ENCODE data around the gene HOXD4.

Gene HOXD4
- 0 reads per million in 2 donors for total RNA-seq

DNA sequence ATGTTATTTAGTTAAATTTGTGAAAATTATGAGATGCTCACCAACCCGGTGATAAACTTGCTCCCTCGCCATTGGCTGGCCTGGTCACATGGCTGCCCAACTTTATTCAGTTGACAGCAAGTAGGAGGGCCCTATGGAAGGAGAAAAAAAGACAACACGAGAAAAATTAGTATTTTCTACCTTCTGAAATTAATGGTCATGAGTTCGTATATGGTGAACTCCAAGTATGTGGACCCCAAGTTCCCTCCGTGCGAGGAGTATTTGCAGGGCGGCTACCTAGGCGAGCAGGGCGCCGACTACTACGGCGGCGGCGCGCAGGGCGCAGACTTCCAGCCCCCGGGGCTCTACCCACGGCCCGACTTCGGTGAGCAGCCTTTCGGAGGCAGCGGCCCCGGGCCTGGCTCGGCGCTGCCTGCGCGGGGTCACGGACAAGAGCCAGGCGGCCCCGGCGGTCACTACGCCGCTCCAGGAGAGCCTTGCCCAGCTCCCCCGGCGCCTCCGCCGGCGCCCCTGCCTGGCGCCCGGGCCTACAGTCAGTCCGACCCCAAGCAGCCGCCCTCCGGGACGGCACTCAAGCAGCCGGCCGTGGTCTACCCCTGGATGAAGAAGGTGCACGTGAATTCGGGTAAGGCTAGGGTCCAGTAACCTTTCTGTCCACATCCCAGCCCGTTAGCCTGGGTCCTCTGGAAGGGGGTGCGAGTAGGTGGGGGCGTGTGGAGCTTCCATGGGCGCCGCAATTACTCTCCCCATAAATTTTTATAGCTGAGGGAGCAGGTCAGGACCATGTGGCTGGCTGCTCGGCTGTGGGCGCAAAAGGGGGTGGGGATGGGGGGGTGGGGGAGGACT, at the start of gene HOXD4:
HOXD4 (plus strand) TSS at position 109 of the 846 bp plus-strand sequence; CDS start at position 193, 84 bp downstream.
- DNase-seq, result no peak

DNA sequence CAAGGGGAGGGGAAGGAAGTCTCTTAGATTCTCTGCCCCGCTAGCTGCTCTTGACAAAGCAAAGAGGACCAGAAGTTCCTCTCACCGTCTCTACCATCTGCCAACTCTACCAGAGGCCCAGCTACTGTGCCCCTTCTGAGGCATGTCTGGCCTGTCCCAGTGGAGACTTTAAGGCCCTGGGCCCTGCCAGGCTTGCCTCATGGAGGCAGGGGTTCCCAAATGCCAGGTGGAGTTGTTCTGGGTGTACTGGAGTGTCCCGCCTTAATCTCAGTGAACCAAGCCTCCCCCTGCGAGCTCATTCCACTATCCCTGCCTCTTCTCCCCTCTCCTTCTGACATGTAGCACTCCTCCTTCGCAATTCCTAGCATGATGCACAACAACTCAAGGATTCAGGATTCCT, 49.5 kb upstream of the HOXD4 start:
- no peak for DNase-seq

DNA sequence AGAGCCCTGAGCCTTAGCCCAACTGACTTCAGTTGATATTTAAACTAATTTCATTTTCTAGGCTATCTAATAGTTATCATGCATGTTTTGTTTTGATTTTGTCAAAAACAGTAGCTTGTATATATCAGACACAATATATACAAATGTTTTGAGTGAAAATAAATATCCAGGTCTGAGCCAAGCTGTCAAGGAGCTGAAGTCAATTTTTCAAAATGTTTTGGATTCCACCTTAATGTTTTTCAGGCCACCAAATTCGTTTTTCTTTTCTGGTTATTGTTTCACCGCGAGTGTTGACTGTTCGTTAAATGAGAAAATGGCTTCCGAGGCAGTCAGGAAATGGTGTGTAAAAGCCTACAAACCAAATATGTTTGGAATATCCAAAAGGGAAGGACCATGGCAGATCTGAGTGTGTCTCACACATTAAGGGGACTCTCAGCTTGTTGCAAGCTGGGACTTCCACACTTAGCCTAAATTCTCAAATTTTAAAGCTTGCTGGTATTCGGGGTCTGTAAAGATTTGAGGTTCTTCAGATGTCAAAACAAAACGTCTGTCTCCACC, 49.0 kb upstream of the HOXD4 start:
- no peak for DNase-seq

DNA sequence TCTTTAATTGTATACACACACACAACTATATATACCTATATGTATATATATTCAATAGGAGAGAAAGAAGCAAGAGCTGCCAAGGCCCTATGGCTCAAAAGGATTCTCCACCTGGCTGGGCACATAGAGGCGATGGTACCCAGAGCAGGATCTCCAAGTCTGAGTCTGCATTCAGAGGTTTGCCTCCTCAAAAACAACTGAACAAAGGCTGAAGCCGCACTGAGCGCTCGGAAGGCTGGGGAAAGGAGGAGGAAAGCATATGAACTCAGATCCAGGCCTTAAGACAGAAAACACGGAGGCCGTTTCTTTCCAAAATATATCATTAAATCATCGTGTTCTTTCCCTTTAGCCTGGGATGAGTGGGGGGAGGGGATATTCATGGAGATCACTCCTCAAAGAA, 48.2 kb upstream of the HOXD4 start:
- no peak for DNase-seq

DNA sequence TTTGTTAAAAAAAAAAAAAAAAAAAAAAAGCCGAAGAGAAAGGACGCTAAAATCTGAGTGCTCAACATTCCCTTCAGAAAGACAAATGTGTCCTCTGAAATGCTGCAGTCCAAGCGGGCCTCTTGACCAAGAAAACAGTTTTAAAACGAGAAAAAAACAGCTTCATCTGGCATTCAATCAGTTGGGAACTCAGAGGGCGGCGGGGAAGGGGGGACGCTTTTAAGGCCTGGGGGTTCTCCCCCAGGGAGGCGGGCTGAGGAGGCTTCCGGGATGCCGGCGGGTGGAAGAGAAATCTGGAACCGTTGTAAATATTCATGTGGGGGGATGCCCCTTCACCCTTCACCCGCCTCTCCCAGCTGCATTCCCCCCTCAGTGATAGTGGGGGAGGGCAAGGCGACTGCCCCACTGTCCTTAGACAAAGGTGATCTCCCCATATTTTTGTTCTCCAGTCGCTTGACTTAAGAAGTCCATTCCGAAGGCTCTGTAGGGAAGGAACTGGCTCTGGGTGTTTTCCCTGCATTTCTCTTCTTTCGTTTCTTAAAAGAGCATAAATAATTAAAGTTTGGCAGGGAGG, 47.5 kb upstream of the HOXD4 start:
- DNase-seq, result no peak

DNA sequence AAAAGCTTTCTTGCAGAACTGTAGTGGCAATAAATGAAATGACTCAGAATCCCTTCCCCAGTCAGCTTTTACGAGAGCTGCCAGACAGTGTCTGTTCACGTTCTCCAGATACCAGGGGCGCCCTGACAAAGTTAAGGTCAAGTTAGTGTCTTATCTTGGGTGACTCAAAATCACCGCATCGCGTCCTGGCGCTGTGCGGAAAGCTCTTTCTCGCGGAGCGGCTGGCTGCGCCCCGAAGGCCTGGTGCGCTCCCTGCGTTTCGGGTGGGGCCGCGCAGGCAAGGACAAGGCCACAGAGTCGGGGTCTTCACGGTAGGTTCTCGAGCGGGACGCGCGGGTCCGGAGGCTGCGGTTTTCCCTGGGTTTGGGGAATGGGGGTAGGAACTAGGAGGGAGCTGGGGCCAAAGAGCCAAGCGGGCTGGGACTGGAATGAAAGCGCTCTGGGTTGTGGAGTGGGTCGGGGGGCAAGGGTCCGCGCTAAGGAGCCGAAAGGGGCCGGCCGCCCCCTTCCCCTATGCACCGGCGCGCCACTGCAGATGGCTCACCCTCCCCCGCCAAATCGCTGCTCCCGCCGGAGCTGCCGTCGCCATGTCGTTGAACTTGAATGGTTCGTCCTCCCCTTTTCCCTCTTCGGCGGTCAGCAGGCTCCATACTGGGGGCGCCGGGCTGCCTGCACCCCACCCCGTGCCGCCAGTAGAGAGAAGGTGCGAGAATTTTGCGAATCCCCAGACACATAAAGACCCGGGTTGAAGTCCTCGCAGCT, 46.9 kb upstream of the HOXD4 start:
- no peak for DNase-seq

DNA sequence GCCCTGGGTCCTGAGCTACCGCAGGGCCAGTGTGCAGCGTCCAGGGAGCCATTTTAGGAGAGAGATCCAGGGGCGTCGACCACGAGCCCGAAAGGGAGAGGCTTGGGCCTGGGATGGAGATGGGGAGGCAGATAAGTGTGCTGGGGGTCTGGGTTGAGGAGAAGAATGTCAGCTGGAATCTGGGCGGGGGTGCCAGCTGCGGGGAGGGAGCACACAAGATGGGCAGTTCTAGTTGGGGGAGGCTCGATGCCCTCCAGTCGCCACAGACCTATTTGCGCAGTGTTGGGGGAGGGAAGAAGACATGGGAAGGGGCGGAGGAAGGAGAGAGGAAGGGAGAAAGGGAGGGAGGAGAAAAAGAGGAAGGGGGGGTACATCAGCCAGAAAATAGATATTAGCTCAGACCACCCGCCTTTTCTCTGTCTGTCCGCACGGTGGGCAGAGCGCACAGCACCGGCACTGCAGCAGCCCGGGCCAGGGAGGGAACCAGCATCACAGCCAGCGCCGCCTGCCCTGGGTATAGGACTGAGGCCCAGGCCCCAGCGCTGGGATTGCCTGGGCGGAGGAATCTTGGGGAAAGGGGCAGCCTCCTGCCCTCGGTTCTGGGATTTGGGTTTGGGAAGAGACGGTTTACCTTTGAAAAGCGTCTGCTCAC, 46.1 kb upstream of the HOXD4 start:
- DNase-seq, result no peak

DNA sequence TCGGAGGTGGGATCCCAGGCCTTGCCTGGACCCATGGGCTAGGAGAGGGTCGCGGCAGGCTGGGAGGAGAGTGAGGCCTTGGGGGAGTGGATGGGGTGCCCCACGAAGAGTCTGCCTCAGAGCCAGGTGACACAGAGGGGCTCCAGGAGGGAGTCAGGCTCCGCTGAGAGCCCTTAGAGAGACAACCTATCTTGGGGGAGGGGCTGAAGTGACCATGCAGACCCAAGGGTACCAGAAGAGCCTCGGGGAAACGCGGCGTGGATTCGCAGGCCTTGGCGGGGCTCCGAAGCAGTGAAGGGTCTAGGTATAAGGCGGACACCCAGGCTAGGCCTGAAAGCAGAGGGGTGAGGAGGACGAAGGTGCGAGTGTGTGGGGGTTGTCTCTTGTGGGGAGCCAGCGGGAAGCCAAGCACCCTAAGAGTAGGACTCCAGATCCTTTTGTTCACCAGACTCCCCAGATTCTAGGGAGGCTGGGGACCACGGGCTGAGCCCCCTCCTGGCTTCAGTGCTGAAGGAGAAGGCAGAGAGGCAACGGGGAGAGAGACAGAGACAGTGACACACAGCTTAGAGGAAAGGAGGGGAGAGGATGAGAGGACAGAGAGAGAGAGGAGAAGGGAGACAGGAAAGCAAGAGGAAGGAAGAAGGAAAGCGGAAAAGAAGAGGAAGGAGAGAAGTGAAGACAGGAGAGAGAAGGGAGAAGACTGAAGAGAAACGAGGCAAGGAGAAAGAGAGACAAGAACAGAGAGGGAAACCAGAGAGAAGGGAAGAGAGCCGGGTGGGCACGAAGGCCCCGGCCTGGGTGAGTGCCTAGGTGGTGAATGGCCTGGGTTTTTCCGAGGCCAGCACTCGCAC, 45.4 kb upstream of the HOXD4 start:
- no peak for DNase-seq

DNA sequence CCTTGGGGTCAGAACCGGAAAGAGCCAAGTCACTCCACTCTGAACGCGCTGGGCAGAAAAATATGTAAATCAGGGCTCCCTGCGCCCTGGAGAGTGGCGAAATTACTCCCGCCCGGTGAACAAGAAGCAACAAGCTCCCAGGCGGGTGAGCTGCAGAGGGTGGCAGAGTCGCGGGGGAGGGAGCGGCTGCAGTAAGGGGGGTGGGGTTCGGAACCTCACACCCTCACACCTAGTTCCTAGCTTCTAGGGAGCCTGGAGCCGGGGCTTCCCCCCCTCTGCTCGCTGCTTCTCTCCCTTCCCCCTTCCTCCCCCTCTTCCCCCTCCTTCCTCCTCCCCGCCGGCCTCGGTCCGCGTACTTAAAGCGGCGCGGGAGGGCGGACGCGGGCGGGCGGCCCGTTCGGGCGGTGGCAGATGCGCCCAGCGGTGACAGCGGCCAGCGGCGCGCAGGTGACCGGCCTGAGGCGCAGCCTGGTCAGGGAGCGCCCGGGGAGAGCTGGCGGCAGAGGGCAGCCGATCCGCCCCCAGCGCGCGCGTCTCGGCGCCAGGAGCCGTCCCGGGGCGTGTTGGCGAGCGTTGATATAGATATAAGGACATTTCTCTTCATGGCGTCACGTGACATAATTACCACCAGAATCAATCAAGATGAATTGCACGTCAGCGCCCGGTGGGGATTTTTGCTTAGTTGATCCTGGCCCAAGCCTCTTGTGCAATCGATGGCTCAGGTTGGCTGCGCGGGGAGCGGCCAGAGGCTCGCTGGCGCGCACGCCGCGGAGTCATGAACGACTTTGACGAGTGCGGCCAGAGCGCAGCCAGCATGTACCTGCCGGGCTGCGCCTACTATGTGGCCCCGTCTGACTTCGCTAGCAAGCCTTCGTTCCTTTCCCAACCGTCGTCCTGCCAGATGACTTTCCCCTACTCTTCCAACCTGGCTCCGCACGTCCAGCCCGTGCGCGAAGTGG, 44.5 kb upstream of the HOXD4 start, which contains the start of gene HOXD11:
HOXD11 (plus strand) TSS at position 700 of the 959 bp plus-strand sequence; CDS start at position 776, 76 bp downstream.
- no peak for DNase-seq

DNA sequence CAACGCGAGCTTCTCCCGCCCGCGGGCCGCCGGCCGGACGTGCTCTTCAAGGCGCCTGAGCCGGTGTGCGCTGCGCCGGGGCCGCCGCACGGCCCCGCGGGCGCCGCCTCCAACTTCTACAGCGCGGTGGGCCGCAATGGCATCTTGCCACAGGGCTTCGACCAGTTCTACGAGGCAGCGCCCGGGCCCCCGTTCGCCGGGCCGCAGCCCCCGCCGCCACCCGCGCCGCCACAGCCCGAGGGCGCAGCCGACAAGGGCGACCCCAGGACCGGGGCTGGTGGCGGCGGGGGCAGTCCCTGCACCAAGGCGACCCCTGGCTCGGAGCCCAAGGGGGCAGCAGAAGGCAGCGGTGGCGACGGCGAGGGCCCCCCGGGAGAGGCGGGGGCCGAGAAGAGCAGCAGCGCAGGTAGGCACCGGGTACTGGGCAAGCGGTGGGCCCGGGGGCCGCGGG, 43.6 kb upstream of the HOXD4 start:
- DNase-seq, result no peak

DNA sequence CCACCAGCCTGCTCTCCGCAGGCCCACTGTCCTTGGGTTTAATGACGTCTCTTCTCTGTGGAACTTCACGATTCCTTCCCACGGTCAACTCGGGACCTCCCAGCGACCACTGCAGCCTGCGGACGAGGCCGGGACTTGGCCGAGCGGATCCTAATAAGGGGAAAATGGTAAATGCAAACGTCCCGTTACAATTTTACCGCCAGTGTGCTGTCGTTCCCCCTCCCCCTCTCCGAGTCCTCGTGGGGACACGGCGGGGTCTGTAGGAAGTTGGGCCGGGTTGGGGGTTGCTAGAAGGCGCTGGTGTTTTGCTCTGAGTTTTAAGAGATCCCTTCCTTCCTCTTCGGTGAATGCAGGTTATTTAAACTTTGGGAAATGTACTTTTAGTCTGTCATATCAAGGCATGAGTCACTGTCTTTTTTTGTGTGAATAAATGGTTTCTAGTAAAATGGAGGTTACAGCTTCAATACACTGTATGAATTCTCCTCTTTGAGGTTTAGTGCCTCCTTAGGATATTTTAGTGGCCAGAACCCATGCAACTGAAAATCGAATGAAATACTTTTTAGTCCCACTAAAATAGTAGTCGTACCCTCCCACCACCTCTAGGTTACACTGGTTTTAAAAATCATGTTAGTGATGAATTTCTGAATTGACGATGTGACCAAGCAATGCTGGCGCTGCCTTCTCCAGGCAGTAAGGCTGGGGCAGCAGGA, 42.0 kb upstream of the HOXD4 start:
- DNase-seq, result no peak

DNA sequence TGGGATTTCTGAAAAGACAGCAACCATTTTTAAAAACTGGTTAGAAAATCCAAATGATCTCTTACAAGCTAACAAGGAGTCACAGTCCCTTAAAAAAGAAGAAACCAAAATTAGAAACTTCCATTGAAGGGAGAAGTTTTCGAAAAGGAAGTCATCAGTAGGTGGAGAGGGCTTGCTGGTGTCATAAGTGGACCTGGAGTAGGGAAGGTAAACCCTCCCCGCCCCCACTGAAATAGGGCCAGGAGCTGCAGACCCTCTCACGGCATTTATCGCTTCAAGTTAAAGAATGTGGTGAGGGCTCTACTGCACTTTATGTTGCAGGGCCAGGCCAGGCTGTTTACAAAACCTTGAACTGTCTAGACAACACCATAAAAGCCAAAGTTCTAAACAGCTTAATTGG, 41.4 kb upstream of the HOXD4 start:
- DNase-seq, result no peak

DNA sequence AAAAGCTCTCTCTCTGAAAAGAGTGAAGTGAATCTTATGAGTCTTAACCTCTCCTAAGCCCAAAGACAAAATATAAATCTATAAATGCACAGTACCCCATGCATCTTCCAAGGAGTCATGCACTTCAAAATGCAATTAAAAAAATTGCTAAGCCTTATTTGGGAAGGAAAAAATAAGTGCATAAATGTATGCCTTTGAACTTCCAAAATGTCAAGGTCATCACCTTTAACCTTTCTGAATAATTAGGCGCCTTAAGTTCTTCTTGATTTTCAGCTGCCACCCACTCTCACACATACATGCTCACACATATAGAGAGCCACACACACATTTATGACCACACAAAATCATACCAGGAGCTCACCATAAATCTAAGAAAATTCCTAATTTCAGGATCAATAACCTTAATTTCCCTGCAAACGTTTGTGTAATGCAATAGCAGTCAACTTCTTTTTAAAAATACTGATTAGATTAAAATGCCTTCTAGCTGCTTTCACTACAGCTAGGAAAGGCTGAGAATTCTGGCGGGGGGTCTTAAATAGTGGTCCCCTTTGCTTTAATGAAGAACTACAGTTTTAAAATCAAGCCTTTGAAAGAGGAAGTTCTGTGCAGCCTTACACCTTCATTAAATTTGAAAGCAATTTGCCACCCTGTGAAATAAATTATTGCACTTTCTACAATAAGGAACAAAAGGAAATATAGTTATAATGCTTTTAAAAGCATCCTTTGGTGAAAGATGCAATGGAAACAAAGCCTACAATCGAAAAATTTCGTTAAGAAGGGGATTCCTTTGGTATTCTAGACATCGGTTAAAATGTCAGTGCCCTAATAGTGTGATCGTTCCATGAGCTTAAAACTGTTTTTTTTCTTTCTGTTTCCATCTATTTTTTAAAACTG, 40.7 kb upstream of the HOXD4 start:
- DNase-seq, result no peak

DNA sequence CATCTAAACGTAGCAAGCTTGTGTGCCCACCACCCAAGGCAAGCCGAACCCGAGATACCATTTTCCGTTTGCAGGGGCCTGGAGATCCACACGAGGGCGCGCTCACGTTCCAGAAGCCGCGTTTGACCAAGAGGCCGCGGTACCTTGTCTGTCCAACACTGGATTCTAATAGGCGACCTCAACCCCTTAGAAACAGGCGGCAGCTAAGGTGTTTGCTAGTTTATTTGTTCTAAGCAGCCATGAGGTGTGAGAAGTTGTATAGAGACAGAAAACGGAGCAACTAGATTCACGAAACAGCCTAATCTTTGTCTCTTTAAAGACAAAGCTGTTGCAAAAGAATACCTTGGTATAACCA, 40.1 kb upstream of the HOXD4 start:
- no peak for DNase-seq

DNA sequence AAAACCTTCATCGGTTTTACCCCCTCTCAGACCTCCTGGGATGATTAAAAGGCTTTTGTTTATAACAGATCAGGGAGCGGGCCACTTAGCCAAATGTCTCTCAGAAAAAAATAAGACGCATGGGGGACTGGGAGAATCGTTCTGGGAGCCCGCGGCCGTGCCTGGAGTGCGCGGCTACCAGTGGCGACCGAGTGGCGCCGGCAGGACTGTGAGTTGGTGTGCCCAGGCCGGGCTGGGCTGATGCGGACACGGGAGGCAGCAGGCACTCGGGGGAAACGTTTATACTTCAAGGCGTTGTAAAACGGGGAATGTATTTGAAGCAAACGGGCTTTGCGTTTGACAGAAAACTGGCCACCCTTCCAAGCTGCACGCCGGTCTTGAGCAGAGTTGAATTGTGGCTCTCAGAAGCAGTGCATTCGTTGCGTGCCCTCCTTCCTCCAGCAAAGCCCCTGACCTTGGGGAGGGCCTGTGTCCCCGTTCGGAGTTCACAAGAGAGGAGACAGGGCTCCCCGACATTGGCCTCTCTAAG, 39.4 kb upstream of the HOXD4 start:
- DNase-seq, result no peak

DNA sequence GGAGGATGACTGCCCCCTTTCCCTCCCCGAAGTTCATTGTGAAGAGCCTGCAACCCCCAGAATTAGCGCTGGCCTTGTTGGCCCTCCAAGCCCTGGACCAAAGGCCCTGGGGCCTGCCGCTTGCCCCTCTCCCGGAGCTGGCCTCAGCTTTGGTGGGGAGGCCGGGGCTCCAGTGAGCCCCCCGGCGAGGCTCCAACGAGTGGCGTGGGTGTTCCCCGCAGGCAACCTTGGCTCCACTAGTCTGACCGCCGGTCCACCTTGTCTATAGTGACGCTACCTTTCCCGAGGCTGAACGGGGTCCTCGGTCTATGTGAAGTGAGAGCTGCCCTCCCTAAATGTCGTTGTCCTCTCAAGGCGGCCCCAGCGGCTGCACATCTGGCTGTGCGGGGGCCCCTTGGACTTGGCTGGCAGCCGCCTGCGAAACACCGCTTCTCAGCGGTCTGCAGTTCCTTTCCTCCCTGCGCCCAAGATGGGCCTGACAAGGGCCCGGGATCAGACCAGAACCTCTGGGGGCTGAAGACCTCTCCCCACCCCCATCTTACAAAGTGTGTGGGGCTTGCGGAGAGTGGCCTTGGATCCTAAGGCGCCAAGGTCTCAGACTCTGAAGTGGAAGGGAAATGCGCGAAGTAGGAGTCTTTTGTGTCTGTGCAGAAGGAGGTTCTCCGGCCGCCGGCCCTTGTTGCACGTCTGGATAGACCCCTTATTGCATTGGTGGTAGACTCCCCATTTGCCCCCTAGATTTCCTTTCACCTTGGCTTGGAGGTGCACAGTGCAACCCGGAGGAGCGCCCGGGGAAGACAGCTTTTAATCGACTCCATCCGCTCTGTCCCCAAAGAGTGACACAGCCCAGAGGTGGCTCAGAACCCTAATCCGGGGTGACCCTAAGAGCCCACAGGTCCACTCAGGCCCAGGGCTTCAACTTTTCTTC, 38.7 kb upstream of the HOXD4 start:
- DNase-seq, result no peak

Measured in activated gamma-delta T cell (primary cell).